Kidney epithelial cell (primary cell): ENCODE results near the gene MGMT. TPM values are rescaled to one million over a fixed set of nuclear protein-coding genes. Genes with fewer than 3 reads are reported as not detected.

Source experiments
- DNase-seq: peaks from one replicate; pipeline ENCODE4 v3.0.0-alpha.2; 2010; ENCODE audit warnings: low read depth
- H3K27me3 ChIP-seq: 2 replicates; pipeline ENCODE4 v1.6.0; 2011; ENCODE audit warnings: low read length; ENCODE audit not compliant: control insufficient read depth, insufficient read depth
- H3K36me3 ChIP-seq: 2 replicates; pipeline ENCODE4 v1.5.1; 2011; ENCODE audit warnings: low read length; ENCODE audit not compliant: control insufficient read depth, insufficient read depth
- H3K4me3 ChIP-seq: 2 replicates; pipeline ENCODE4 v1.5.1; 2011; ENCODE audit warnings: low read depth, mild to moderate bottlenecking, control low read depth, low read length
- total RNA-seq: library from RNA; depleted of rRNA; stranded (reverse); fragments of >200 nt; gene quantifications from 2 replicates; pipeline ENCODE4 v1.2.3, GENCODE V29; 2015
- TF ChIP-seq, protein P1 (sequence below): IDR thresholded peaks from 2 replicates; pipeline ENCODE4 v1.5.1; 2011; ENCODE audit warnings: mild to moderate bottlenecking, moderate library complexity, low read length, control low read depth, inconsistent platforms; ENCODE audit not compliant: insufficient read depth, poor library complexity, severe bottlenecking

Gene MGMT
- total RNA-seq, 1 donor from 2014 or later = 36.1 TPM

DNA sequence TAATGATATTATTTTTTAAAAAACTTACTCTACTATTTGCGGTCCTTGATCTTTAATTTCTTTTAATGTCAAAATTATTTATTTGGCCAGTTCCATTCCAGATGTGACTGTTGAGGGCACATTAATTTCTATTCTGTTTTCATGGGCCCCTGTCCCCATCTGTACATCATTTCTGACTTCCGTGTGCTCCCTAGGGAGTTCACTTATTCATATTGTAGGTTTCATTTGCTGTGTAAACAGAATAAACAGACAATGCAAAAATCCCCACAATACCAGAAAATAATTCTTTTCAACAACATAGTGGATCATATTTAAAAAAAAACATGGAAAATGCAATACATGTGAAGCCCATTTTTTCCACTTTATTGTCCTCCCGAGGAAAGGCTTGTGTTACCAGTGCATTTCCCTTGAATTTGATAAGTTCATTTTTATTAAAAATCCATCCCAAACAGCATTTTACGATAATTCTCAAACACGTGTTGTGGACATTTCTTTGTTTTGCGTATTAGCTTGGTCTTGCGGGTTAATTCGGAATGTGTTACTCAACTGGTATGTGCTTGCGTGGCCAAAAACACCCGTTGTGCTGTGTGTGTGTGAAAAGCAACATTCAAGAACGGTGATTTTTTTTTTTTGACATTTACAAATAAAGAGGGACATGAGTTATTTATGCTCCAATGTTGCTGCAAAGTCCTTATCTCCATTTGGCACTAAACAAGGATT is 138.4 kb downstream of the MGMT start:
- no peak for DNase-seq
- Histone ChIP-seq H3K27me3 (no peaks in the 10 kb centered on the region), H3K4me3 (no peak overlapping the region), H3K36me3 (no peaks in the 10 kb centered on the region)
- TF ChIP-seq, protein P1, sequence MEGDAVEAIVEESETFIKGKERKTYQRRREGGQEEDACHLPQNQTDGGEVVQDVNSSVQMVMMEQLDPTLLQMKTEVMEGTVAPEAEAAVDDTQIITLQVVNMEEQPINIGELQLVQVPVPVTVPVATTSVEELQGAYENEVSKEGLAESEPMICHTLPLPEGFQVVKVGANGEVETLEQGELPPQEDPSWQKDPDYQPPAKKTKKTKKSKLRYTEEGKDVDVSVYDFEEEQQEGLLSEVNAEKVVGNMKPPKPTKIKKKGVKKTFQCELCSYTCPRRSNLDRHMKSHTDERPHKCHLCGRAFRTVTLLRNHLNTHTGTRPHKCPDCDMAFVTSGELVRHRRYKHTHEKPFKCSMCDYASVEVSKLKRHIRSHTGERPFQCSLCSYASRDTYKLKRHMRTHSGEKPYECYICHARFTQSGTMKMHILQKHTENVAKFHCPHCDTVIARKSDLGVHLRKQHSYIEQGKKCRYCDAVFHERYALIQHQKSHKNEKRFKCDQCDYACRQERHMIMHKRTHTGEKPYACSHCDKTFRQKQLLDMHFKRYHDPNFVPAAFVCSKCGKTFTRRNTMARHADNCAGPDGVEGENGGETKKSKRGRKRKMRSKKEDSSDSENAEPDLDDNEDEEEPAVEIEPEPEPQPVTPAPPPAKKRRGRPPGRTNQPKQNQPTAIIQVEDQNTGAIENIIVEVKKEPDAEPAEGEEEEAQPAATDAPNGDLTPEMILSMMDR = no peak

DNA sequence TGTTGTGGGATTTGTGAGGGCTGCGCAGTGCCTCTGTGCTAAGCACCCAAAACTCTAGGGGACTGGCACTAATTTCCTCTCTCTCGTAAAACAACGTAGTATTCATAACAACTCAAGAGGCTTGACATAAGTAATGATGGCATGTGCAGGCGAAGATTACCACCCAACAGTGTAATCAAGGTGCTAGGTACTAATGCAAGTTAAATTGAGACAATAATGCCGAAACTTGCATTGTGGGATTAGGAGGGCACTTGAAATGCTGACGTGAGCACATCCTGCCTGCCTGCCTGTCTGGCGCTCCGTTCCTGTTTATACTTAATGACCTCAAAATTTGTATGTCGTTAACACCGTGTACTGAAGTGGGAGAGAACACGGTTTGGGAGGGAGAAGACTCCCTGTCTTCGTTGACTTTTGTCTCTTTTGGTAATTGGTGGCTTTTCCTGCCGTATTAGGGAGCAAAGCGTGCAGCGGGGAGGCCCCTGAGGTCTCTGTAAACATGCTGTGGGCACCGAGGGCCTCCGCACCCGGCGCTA is 139.0 kb downstream of the MGMT start:
- Histone ChIP-seq H3K4me3 (no peak overlapping the region), H3K36me3 (no peaks in the 10 kb centered on the region)
- TF ChIP-seq, protein P1 = no peak

DNA sequence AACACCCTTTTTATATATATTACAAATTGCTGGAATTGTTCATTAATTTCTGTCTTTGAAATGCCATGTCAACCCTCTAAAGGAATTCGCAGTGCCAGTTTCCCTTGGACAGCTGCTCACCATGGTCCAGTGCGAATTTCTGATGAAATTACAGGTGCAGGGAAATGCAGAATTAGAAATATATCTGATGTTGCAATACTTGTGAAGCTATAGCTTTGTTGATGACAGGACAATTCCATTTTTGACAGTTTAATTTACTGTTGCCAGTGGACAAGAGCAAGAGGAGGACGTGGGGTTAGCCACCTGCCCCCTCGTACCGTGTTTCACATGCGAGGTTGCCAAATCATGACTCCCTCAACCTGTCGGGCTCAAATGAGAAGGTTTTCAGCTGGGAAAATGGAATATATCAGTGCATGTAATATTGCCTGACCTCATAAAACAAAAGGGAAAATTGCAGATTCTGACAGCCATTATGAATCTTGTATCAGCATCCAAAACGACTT is 140.6 kb downstream of the MGMT start:
- Histone ChIP-seq H3K4me3 (no peak overlapping the region), H3K27me3 (no peaks in the 10 kb centered on the region), H3K36me3 (no peaks in the 10 kb centered on the region)
- DNase-seq = no peak
- TF ChIP-seq, protein P1 = no peak

More for the DNA sequence above, 139.0 kb downstream of the MGMT start:
- no peaks in the 10 kb centered on the region for H3K27me3 ChIP-seq
- no peak for DNase-seq

DNA sequence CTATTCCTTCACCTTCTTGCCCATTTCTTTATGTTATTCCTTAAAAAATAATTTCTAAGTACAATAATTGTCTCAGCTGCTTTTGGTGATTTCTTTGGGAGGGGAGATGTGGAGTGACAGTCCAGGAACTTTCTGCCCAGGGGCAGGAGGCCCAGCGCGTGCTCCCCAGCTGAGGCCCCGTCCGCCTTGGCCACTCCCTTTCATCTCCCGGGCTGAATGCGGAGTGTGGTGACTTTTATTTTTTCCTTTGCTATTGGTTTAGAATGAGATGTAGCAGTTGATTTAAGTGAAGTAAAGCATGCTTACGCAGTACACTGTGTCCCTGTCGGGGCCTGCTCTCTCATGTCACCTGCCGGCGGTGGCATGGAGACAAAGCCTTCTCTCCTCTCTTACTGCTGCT is 141.6 kb downstream of the MGMT start:
- Histone ChIP-seq H3K27me3 (no peaks in the 10 kb centered on the region), H3K4me3 (no peak overlapping the region), H3K36me3 (no peaks in the 10 kb centered on the region)
- no peak for DNase-seq
- TF ChIP-seq, protein P1 = no peak

DNA sequence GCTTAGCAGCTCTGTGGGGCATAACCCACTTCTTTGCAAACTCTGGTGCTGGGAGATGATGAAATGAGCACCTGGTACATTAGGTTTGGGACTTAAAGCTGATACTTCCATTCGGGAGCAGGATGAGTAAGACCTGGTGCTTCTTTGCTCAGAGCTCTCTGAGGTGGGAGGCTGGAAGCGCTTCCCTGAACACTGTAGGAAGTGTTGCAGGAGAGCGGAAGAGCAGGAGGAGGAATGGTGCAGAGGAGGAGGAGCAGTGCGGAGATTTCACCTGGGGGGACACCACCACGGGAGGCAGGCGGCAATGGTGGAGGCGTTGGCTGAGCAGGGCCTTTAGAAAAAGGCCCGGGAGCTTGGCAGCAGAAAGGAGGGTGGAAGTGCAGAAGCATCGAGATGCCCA is 142.5 kb downstream of the MGMT start:
- no peaks in the 10 kb centered on the region for H3K27me3 ChIP-seq
- DNase-seq = no peak
- TF ChIP-seq, protein P1 = no peak
- H3K4me3 ChIP-seq = no peak overlapping the region
- H3K36me3 ChIP-seq = no peaks in the 10 kb centered on the region
